NB4 (cell line): Measurements from ENCODE around the gene BRWD1.

Experiments used
- CTCF ChIP-seq: IDR thresholded peaks from one replicate; pipeline ENCODE4 v1.5.1; 2012; ENCODE audit warnings: low read depth, low read length
- MYC ChIP-seq: IDR thresholded peaks from 2 replicates; pipeline ENCODE4 v1.6.1; 2011; ENCODE audit warnings: low read depth, low read length
- POLR2A ChIP-seq: IDR thresholded peaks from 2 replicates; pipeline ENCODE4 v1.6.1; 2011; ENCODE audit warnings: mild to moderate bottlenecking; ENCODE audit not compliant: insufficient read length; ENCODE audit errors: extremely low read depth
- TF ChIP-seq, protein P1 (sequence below): IDR thresholded peaks from 2 replicates; pipeline ENCODE4 v1.6.1; 2011; ENCODE audit warnings: low read depth, low read length

DNA sequence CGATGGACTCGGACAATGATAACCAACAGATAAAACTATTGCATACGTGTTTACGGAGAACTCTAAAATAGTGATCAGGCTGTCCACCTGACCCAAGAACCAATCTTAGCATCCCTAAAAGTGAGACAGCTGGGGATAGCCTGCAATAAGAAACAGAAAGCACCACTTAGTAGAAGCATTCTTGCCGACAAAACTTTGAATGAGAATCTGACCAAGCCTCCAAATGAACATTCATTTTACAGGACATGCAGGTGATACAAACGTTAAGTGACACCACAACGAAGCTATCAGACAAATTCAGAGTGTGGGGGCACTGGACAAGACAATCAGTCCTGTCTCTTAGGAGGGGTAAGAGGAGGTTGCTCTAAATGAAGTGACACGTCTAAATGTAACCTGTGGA lies 131.4 kb downstream of the BRWD1 start:
- TF ChIP-seq CTCF, result no peak
- TF ChIP-seq POLR2A, result no peak
- TF ChIP-seq, protein P1, sequence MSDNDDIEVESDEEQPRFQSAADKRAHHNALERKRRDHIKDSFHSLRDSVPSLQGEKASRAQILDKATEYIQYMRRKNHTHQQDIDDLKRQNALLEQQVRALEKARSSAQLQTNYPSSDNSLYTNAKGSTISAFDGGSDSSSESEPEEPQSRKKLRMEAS, result no peak
- TF ChIP-seq MYC, result no peak
